OCI-LY3 (cell line): ENCODE measurements around the gene PAK5.

Experiments used
- H2AFZ ChIP-seq: fragments of 200-600, 300-600 bp; shearing (Covaris generic); 2 replicates; pipeline ENCODE4 v1.6.0; 2014; ENCODE audit warnings: antibody characterized with exemption, low read depth, low read length
- H3K27ac ChIP-seq: fragments of 200-600, 300-600 bp; sonication (generic); 2 replicates; pipeline ENCODE4 v1.5.1; 2014; ENCODE audit warnings: mild to moderate bottlenecking, low read length, moderate library complexity, mixed read lengths
- H3K27me3 ChIP-seq: fragments of 200-600, 300-600 bp; sonication (generic); 2 replicates; pipeline ENCODE4 v1.6.1; 2014; ENCODE audit warnings: low read depth, low read length, mixed read lengths
- H3K36me3 ChIP-seq: fragments of 200-600, 300-600 bp; sonication (generic); replicated peaks from 2 replicates; pipeline ENCODE3; 2014; ENCODE audit warnings: low read depth, low read length, mixed read lengths
- H3K4me1 ChIP-seq: fragments of 300-600, 200-600 bp; sonication (generic); 2 replicates; pipeline ENCODE4 v1.6.1; 2014; ENCODE audit warnings: low read length, mixed read lengths
- H3K4me2 ChIP-seq: fragments of 200-600, 300-600 bp; sonication (generic); 2 replicates; pipeline ENCODE4 v1.6.1; 2014; ENCODE audit warnings: low read length, mixed read lengths
- H3K4me3 ChIP-seq: fragments of 300-600, 200-600 bp; sonication (generic); 2 replicates; pipeline ENCODE4 v1.5.1; 2014; ENCODE audit warnings: antibody characterized with exemption, mild to moderate bottlenecking, low read length, moderate library complexity
- H3K79me2 ChIP-seq: fragments of 300-600, 200-600 bp; shearing (Covaris generic); 2 replicates; pipeline ENCODE4 v1.6.1; 2014; ENCODE audit warnings: mild to moderate bottlenecking, low read length, mixed read lengths
- H3K9ac ChIP-seq: fragments of 300-600, 200-600 bp; shearing (Covaris generic); 2 replicates; pipeline ENCODE4 v1.6.0; 2014; ENCODE audit warnings: mild to moderate bottlenecking, low read length, moderate library complexity
- H3K9me3 ChIP-seq: fragments of 200-600, 300-600 bp; shearing (Covaris generic); 2 replicates; pipeline ENCODE4 v1.6.1; 2014; ENCODE audit warnings: low read length, mixed read lengths; ENCODE audit not compliant: insufficient read depth
- H4K20me1 ChIP-seq: fragments of 200-600, 300-600 bp; sonication (generic); 2 replicates; pipeline ENCODE4 v1.6.1; 2016; ENCODE audit warnings: low read length, mixed read lengths; ENCODE audit not compliant: insufficient read depth
- CTCF ChIP-seq: fragments of 200-600, 300-600 bp; sonication (generic); IDR thresholded peaks from 2 replicates; pipeline ENCODE4 v1.5.1; 2014; ENCODE audit warnings: antibody characterized with exemption, low read length, low read depth
- EZH2phosphoT487 ChIP-seq: fragments of 200-600 bp; shearing (Covaris generic); IDR thresholded peaks from 2 replicates; pipeline ENCODE4 v1.6.1; 2018; ENCODE audit warnings: antibody characterized with exemption, mixed run types, low read depth

The PAK5 gene

GRCh38 chr20:9742821-9743220 is 96.1 kb downstream of the PAK5 start:
- Histone ChIP-seq H3K4me2 (no peak overlapping the region), H2AFZ (no peak overlapping the region), H3K27me3 (peaks cover 4% of the 10 kb centered on the region; the same call in 1 of the 2 replicates), H4K20me1 (no peaks in the 10 kb centered on the region), H3K36me3 (no peaks in the 10 kb centered on the region), H3K4me3 (no peak overlapping the region), H3K79me2 (no peaks in the 10 kb centered on the region), H3K9me3 (no peaks in the 10 kb centered on the region), H3K4me1 (no peaks in the 10 kb centered on the region), H3K9ac (no peak overlapping the region), H3K27ac (no peak overlapping the region)
- no peak for TF ChIP-seq CTCF
- no peak for TF ChIP-seq EZH2phosphoT487

DNA sequence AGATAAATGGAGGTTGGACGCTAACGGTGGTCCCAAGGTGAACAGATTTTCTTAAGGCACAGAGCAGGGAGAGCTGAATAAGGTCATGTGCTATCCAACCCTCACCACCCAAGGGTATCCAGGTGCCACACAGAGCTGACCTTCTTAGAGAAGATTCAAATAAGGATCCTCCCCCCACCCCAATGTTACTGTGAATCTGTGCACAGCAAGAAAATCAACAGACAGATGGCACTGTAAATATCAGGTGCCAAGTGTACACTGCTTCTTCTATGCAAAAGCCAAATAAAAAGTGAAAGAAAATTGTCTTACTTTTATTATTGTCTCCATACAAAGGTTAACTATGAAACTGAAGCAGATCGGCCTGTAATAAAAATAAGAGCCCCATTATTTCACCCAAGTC is 96.9 kb downstream of the PAK5 start:
- no peak overlapping the region for H3K4me2 ChIP-seq
- no peak overlapping the region for H2AFZ ChIP-seq
- H3K9me3 ChIP-seq: no peaks in the 10 kb centered on the region
- H3K27ac ChIP-seq: no peak overlapping the region
- no peaks in the 10 kb centered on the region for H3K36me3 ChIP-seq
- no peaks in the 10 kb centered on the region for H4K20me1 ChIP-seq
- no peak for TF ChIP-seq CTCF
- no peak for TF ChIP-seq EZH2phosphoT487
- H3K4me3 ChIP-seq: no peak overlapping the region
- H3K4me1 ChIP-seq: no peaks in the 10 kb centered on the region
- H3K27me3 ChIP-seq: peaks cover 4% of the 10 kb centered on the region; the same call in 1 of the 2 replicates
- H3K79me2 ChIP-seq: no peaks in the 10 kb centered on the region
- no peak overlapping the region for H3K9ac ChIP-seq

DNA sequence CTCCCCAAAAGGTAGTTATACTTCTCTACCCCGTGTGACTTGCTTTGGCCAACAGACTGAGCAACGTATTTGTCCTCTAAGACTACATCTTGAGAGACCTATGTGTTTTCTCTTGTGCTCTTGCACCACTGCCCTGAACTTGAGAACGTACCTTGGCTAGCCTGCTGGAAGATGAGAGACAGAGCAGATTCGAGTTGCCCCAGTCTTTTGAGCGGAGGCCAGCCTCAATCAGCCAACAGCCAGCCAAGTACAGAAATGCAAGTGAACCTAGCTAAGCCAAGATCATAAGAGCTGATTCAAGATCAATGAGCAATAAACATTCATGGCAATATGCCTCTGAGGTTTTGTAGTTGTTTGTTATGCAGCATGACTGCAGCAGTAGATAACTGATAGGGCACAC is 98.4 kb downstream of the PAK5 start:
- Histone ChIP-seq H3K9me3 (no peaks in the 10 kb centered on the region), H3K79me2 (no peaks in the 10 kb centered on the region), H2AFZ (no peak overlapping the region), H3K4me1 (no peaks in the 10 kb centered on the region), H3K27me3 (peaks cover 4% of the 10 kb centered on the region; the same call in 1 of the 2 replicates), H3K27ac (no peak overlapping the region), H3K36me3 (no peaks in the 10 kb centered on the region), H3K4me3 (no peak overlapping the region), H3K9ac (no peak overlapping the region), H3K4me2 (no peak overlapping the region), H4K20me1 (no peaks in the 10 kb centered on the region)
- no peak for TF ChIP-seq CTCF
- no peak for TF ChIP-seq EZH2phosphoT487

- H3K4me3 ChIP-seq: no peak overlapping the region
Observed at GRCh38 chr20:9739991-9740390, 98.9 kb downstream of the PAK5 start.

More at GRCh38 chr20:9739991-9740390, 98.9 kb downstream of the PAK5 start:
- Histone ChIP-seq H4K20me1 (no peaks in the 10 kb centered on the region), H3K27me3 (peaks cover 4% of the 10 kb centered on the region; the same call in 1 of the 2 replicates), H3K9me3 (no peaks in the 10 kb centered on the region), H3K27ac (no peak overlapping the region), H3K4me2 (no peak overlapping the region), H3K36me3 (no peaks in the 10 kb centered on the region), H3K4me1 (no peaks in the 10 kb centered on the region), H2AFZ (no peak overlapping the region), H3K9ac (no peak overlapping the region), H3K79me2 (no peaks in the 10 kb centered on the region)
- TF ChIP-seq CTCF (no peak), EZH2phosphoT487 (no peak)
